AG10803 (cell line): Measurements from ENCODE around the gene CELF2.

Source experiments
- DNase-seq: peaks from one replicate; pipeline ENCODE4 v3.0.0; 2010; ENCODE audit warnings: low read depth
- H3K4me3 ChIP-seq: 2 replicates; pipeline ENCODE4 v1.5.1; 2011; ENCODE audit warnings: mild to moderate bottlenecking, low read length, control low read depth
- CTCF ChIP-seq: conservative IDR thresholded peaks from 2 replicates; pipeline ENCODE4 v1.5.1; 2011; ENCODE audit warnings: mild to moderate bottlenecking, low read length, control low read depth, inconsistent platforms

CELF2 gene

GRCh38 chr10:11336722-11337162 lies 319.1 kb downstream of the CELF2 start:
- H3K4me3 ChIP-seq: no peak overlapping the region
- TF ChIP-seq CTCF: no peak
- no peak for DNase-seq

GRCh38 chr10:11337516-11337915 lies 319.8 kb downstream of the CELF2 start:
- no peak for TF ChIP-seq CTCF
- no peak for DNase-seq
- H3K4me3 ChIP-seq: no peak overlapping the region

GRCh38 chr10:11338160-11338844 lies 320.6 kb downstream of the CELF2 start:
- no peak overlapping the region for H3K4me3 ChIP-seq
- no peak for TF ChIP-seq CTCF
- no peak for DNase-seq

- TF ChIP-seq CTCF: no peak
- no peak for DNase-seq
- no peak overlapping the region for H3K4me3 ChIP-seq
These were observed 321.3 kb downstream of the CELF2 start for GRCh38 chr10:11339013-11339412.

- TF ChIP-seq CTCF: no peak
- DNase-seq: no peak
- H3K4me3 ChIP-seq: no peak overlapping the region
These were observed 322.0 kb downstream of the CELF2 start for GRCh38 chr10:11339660-11340059.

GRCh38 chr10:11341283-11341960 lies 323.8 kb downstream of the CELF2 start:
- TF ChIP-seq CTCF: no peak
- no peak for DNase-seq
- H3K4me3 ChIP-seq: no peak overlapping the region

- H3K4me3 ChIP-seq: no peak overlapping the region
- no peak for TF ChIP-seq CTCF
These were observed 326.4 kb downstream of the CELF2 start for GRCh38 chr10:11344081-11344480.

More at GRCh38 chr10:11344081-11344480, 326.4 kb downstream of the CELF2 start:
- DNase-seq: no peak
